Vagina (tissue), 2 donors: Measurements from ENCODE around the gene RALBP1.

ENCODE experiments used
- POLR2AphosphoS5 ChIP-seq, 2 donors: sonication (generic); formaldehyde crosslinking; IDR thresholded peaks; one replicate each; pipeline ENCODE4 v1.9.0; 2017; ENCODE audit warnings: antibody characterized with exemption in 2 of 2, mild to moderate bottlenecking in 2 of 2, low read depth in 1 of 2; ENCODE audit not compliant: insufficient read depth in 1 of 2
- TF ChIP-seq, protein P1 (sequence below), 3 experiments: fragments of 450-650 bp in 2 of 3; fragments of 200-600 bp in 1 of 3; sonication (generic) in 1 of 3; IDR thresholded peaks; one replicate each; pipeline ENCODE4 v1.5.1; 2017 to 2019; ENCODE audit warnings: antibody characterized with exemption in 3 of 3, mild to moderate bottlenecking in 2 of 3, moderate library complexity in 2 of 3

DNA sequence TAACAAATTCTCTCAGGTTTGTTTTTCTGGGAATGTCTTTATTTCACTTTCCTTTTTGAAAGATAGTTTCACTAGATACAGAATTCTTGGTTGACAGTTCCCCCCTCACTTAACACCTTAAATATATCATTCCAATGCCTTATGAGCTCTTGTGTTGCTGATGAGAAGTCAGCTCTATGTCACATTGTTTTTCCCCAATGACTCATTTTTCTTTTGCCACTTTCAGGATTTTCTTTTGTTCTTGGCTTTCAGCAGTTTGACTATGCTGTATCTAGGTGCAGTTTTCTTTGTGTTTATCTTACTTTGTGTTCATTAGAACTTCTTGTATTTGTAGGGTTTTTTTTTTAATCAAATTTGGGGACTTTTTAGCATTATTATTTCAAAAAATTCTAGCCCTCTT is 5.6 kb upstream of the RALBP1 start:
- TF ChIP-seq POLR2AphosphoS5 (IDR thresholded peaks at IDR 0.05; ENCODE audit: insufficient read depth in 1 of 2, low read depth in 1 of 2): no peak
- TF ChIP-seq, protein P1, sequence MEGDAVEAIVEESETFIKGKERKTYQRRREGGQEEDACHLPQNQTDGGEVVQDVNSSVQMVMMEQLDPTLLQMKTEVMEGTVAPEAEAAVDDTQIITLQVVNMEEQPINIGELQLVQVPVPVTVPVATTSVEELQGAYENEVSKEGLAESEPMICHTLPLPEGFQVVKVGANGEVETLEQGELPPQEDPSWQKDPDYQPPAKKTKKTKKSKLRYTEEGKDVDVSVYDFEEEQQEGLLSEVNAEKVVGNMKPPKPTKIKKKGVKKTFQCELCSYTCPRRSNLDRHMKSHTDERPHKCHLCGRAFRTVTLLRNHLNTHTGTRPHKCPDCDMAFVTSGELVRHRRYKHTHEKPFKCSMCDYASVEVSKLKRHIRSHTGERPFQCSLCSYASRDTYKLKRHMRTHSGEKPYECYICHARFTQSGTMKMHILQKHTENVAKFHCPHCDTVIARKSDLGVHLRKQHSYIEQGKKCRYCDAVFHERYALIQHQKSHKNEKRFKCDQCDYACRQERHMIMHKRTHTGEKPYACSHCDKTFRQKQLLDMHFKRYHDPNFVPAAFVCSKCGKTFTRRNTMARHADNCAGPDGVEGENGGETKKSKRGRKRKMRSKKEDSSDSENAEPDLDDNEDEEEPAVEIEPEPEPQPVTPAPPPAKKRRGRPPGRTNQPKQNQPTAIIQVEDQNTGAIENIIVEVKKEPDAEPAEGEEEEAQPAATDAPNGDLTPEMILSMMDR (IDR thresholded peaks at IDR 0.05): no peak
